MM.1S (cell line): ENCODE results near the gene DDX3X.

ENCODE experiments used
- DNase-seq: peaks from one replicate; pipeline ENCODE4 v3.0.0-alpha.2; 2015
- H2AFZ ChIP-seq: fragments of 300-600 bp; sonication (generic); 2 replicates; pipeline ENCODE4 v1.6.0; 2016; ENCODE audit warnings: antibody characterized with exemption, low read length
- H3F3A ChIP-seq: fragments of 300-600 bp; sonication (generic); 2 replicates; pipeline ENCODE4 v1.6.1; 2016; ENCODE audit warnings: mild to moderate bottlenecking, antibody characterized with exemption, low read length, moderate library complexity, mixed read lengths; ENCODE audit not compliant: insufficient read depth
- H3K27ac ChIP-seq: fragments of 300-600 bp; sonication (generic); 2 replicates; pipeline ENCODE4 v1.5.1; 2016; ENCODE audit warnings: mild to moderate bottlenecking, low read length
- H3K27me3 ChIP-seq: fragments of 300-600 bp; sonication (generic); replicated peaks from 2 replicates; pipeline ENCODE4 v1.6.0; 2016; ENCODE audit warnings: low read length; ENCODE audit not compliant: insufficient read depth
- H3K36me3 ChIP-seq: fragments of 300-600 bp; sonication (generic); replicated peaks from 2 replicates; pipeline ENCODE4 v1.6.1; 2016; ENCODE audit warnings: mild to moderate bottlenecking, low read length, mixed read lengths; ENCODE audit not compliant: insufficient read depth
- H3K4me1 ChIP-seq: fragments of 300-600 bp; sonication (generic); 2 replicates; pipeline ENCODE4 v1.6.1; 2016; ENCODE audit warnings: low read length, mixed read lengths
- H3K4me2 ChIP-seq: fragments of 300-600 bp; sonication (generic); 2 replicates; pipeline ENCODE4 v1.6.0; 2016; ENCODE audit warnings: low read depth, low read length
- H3K4me3 ChIP-seq: fragments of 300-600 bp; sonication (generic); 2 replicates; pipeline ENCODE4 v1.5.1; 2016; ENCODE audit warnings: low read length, mixed read lengths
- H3K79me2 ChIP-seq: fragments of 300-600 bp; sonication (generic); 2 replicates; pipeline ENCODE4 v1.6.1; 2016; ENCODE audit warnings: mixed run types, low read length, mixed read lengths
- H3K9ac ChIP-seq: fragments of 300-600 bp; sonication (generic); 2 replicates; pipeline ENCODE4 v1.6.1; 2016; ENCODE audit warnings: low read length, mixed read lengths
- H3K9me2 ChIP-seq: fragments of 300-600 bp; sonication (generic); replicated peaks from 2 replicates; pipeline ENCODE4 v1.6.1; 2016; ENCODE audit warnings: mild to moderate bottlenecking, low read length, mixed read lengths; ENCODE audit not compliant: insufficient read depth
- H3K9me3 ChIP-seq: fragments of 300-600 bp; sonication (generic); replicated peaks from 2 replicates; pipeline ENCODE4 v1.6.1; 2016; ENCODE audit warnings: mild to moderate bottlenecking, low read length, mixed read lengths; ENCODE audit not compliant: insufficient read depth
- H4K20me1 ChIP-seq: fragments of 300-600 bp; sonication (generic); 2 replicates; pipeline ENCODE4 v1.6.1; 2016; ENCODE audit warnings: mild to moderate bottlenecking, low read length, moderate library complexity, mixed read lengths; ENCODE audit not compliant: insufficient read depth
- EZH2 ChIP-seq: fragments of 300-600 bp; sonication (generic); optimal IDR thresholded peaks from 2 replicates; pipeline ENCODE3; 2017; ENCODE audit warnings: low read depth, mild to moderate bottlenecking, antibody characterized with exemption, low read length, mixed read lengths
- EZH2phosphoT487 ChIP-seq: fragments of 300-600 bp; sonication (generic); IDR thresholded peaks from 2 replicates; pipeline ENCODE4 v1.6.1; 2018; ENCODE audit warnings: antibody characterized with exemption, low read length
- TF ChIP-seq, protein P1 (sequence below): fragments of 300-600 bp; sonication (generic); IDR thresholded peaks from 2 replicates; pipeline ENCODE4 v1.5.1; 2016; ENCODE audit warnings: antibody characterized with exemption, low read length, mixed read lengths

DDX3X gene

DNA sequence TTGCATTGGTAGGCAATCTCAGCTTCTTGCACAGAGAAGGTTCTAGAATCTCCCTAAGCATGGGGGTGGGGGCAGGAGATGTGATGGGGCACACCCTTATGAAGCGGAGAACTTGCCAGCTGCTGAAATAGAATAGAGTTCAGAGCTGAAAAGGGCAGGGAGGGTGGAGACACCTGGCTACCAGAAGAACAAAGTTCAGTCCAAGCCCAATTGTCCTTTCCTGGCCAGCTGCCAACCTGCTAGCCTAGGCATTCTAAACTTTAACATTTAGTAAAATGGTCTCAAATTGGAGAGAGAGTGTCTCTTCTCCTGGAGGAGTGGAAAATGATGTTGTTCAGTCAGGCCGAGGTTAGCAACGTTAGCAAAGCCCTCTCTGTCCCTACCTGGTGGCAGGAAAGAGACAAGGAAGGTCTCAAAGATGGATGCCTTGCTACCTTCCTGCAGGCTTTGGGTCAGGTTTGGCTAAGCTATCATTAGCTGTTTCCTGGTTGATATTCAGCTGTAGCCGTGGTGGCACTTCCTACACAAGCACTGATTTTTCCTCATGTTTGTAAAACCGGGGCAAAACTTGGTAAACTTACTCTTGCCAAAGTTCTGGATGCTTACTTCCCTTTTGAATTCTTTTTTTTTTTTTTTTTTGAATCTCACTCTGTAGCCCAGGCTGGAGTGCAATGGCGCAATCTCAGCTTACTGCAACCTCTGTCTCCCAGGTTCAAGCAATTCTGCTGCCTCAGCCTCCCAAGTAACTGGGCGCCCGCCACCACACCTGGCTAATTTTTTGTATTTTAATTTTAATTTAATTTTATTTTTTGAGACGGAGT lies 78.5 kb downstream of the DDX3X start:
- Histone ChIP-seq H2AFZ (no peak overlapping the region), H3K9me3 (no peaks in the 10 kb centered on the region), H3K9me2 (no peaks in the 10 kb centered on the region), H3K27me3 (no peaks in the 10 kb centered on the region), H3K27ac (no peak overlapping the region), H3K9ac (no peak overlapping the region), H3K4me3 (no peak overlapping the region), H3K79me2 (no peaks in the 10 kb centered on the region), H3F3A (no peaks in the 10 kb centered on the region), H3K4me1 (no peaks in the 10 kb centered on the region), H4K20me1 (no peaks in the 10 kb centered on the region), H3K4me2 (no peak overlapping the region), H3K36me3 (no peaks in the 10 kb centered on the region)
- no peak for TF ChIP-seq EZH2phosphoT487
- TF ChIP-seq, protein P1, sequence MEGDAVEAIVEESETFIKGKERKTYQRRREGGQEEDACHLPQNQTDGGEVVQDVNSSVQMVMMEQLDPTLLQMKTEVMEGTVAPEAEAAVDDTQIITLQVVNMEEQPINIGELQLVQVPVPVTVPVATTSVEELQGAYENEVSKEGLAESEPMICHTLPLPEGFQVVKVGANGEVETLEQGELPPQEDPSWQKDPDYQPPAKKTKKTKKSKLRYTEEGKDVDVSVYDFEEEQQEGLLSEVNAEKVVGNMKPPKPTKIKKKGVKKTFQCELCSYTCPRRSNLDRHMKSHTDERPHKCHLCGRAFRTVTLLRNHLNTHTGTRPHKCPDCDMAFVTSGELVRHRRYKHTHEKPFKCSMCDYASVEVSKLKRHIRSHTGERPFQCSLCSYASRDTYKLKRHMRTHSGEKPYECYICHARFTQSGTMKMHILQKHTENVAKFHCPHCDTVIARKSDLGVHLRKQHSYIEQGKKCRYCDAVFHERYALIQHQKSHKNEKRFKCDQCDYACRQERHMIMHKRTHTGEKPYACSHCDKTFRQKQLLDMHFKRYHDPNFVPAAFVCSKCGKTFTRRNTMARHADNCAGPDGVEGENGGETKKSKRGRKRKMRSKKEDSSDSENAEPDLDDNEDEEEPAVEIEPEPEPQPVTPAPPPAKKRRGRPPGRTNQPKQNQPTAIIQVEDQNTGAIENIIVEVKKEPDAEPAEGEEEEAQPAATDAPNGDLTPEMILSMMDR = no peak
- no peak for TF ChIP-seq EZH2
- no peak for DNase-seq
